ENCODE results near the gene PPFIBP2.

The PPFIBP2 gene

GRCh38 chr11:7558046-7558445 lies 44.2 kb downstream of the PPFIBP2 start:
- DNase-seq: no peak

DNA sequence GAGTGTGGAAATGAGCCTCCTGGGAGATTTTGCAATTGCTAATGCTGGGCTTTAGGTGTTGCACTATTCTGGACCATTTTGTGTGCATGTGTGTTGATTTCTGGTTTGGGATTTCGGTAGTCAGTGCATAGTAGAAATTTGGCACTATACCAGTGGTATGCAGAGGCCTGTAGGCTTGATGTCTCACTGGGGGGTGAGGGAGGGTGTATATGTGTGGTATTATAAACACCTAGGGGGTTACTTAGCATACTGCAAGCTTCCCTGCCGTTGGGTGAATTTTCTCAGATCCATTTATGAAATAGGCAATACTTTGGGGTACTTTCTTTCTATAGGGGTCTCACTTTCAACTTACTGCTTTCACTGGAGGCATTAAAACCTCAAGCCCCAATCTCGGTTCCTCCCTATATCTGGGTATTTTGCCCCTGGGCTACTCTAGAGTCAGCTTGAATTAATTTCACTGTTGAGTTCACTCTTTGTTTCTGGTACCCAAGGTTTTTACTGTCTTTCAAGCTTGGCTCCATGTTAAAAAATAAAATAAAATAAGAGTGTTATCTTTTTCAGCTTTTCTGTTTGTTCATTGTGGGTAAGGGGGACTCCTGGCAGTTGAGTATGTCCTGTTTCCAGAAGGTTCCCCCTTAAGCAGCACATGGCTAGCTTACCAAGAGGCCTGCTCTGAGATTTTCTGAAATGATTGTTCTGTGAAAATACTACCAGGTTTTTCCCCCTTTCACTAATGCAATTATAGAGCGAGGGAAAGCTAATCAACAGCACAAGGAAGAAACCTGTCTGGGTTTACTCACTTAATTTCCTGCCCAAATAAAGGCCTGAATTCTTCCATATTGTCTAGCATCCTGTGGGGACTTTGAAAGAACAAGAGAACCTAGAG lies 45.8 kb downstream of the PPFIBP2 start:
- DNase-seq: peak; percentile 12

DNA sequence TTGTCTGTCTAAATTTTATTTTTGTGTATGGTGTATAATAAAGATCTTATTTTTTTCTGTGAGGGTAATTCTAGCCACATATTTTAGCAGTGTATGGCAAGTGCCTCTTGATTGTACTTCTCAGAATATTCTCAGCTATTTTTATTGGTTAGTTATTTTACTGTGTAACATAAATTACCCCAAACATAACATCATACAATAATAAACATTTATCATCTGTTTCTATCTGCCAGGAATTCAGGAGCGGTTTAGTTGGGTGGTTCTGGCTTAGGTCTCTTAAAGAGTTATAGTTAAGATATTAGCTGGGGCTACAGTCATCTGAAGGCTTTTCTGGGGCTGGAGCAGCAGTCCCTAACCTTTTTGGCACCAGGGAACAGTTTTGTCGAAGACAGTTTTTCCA lies 47.8 kb downstream of the PPFIBP2 start:
- no peak for DNase-seq

DNA sequence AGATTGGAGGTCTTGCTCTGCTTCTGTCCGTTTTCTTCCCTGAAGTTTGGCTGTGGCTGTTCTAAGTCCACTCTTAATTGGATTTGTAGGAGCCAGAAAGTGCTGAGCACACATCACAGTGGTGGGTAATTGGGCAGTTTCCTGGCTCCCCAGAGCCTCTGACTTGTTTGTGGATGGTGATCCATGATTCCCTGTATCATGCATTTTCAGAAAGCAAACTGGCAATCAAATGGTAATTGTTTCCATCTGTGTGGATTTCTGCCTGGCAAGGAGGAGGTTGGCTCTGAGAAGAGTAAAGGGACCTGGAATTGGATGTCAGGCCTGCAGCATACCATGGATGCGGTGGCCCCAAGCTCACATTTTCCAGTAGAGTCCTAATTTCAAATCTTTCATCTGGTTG lies 49.5 kb downstream of the PPFIBP2 start:
- DNase-seq: no peak

- DNase-seq: peak; percentile 11
Observed at GRCh38 chr11:7564803-7565202, 51.0 kb downstream of the PPFIBP2 start.

- no peak for DNase-seq
Observed at GRCh38 chr11:7567311-7567710, 53.5 kb downstream of the PPFIBP2 start.

GRCh38 chr11:7569044-7569443 lies 55.2 kb downstream of the PPFIBP2 start:
- DNase-seq: no peak

DNA sequence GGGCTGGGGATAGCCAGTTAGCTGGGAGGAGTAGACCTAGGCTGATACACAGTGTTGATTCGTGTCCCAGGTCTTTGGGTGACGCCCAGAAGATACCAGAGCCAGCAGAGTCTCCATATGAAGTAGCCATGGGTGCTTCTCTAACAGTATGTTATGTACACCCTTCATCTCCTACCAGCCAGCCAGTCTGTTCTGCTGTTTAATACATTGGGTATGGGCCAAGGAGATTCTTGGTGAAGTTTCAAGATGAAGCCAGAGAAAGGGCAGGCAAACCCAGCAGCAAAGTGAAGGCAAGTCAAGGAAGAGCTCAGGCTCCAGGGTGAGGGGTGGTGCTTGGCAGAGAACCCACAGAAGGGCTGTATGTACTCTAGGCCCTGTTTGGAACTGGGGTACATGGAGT lies 56.4 kb downstream of the PPFIBP2 start:
- DNase-seq: no peak

DNA sequence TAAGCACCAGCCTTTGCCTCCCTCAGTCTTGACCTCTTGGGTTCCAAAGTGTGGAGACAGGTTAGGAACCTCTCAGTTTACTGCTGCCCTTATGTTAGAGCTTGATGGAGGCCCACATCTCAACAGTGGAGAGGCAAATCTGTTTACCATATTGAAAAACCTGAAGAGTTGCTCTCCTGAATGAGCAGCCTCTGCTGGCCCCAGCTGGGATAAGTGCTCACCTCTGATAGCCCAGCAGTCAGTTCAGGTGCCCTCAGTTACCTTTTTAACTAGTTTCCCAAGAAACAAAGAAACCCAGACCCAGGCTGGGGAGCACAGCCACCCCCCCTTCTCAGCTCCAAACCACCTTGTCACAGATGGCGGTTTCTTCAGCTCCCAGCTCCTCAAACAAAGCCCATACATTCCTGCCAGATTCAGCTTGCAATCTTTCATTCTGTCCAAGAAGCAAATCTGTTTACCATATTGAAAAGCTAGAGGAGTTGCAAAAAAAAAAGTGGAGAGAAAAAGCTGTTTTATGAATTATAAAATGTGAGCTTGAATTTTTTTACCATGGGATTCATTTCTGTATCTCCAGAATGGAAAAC lies 57.2 kb downstream of the PPFIBP2 start:
- DNase-seq: no peak

GRCh38 chr11:7571640-7572000 lies 57.8 kb downstream of the PPFIBP2 start:
- peak; percentile 68 for DNase-seq

GRCh38 chr11:7572001-7572712 lies 58.4 kb downstream of the PPFIBP2 start:
- peak; percentile 42 for DNase-seq

DNA sequence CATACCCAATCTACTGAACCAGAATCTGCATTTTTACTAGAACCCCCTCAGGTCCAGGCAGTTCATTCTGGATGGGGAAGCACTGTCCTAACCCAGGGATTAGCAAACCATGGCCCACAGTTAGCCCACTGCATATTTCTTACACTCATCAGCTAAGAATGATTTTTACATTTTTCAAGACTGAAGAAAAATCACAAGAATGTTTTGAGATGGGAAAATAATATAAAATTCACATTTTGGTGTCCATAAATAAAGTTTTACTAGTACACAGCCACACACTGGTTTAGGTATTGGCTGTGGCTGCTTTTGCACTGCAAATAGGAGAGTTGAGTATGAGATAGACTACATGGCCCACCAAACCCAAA lies 59.4 kb downstream of the PPFIBP2 start:
- DNase-seq: peak; percentile 61

GRCh38 chr11:7573558-7574296 lies 59.9 kb downstream of the PPFIBP2 start:
- no peak for DNase-seq

DNA sequence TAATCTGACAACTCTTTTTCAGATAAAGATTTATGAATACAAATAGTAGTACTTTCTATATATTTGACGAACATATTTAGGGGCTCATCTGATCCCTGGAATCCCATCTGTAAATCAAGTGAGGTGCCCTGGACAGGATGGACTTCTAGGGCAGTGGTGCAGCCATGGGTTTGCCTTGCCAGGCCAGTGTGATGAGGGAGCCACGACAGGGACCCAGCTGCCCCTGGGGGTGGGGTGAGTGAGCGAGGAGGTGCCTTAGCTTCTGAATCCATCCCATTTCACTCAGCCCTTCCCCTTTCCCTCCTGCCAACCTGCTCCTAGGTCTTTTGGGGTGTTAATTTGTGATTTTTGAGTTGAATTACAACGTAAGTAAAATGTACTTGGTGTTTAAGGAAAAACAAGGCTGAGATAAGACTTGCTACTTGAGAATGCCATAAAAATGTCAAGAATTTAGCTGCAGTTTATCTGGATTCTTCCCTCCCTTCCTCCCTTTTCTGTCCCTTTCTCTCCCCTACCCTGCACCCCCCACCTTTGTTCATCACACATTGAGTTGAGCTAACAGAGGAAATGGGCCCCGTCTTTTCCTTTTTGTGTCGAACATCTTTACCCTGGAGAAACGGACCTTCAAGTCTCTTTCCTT lies 60.8 kb downstream of the PPFIBP2 start:
- DNase-seq: peak; percentile 29

DNA sequence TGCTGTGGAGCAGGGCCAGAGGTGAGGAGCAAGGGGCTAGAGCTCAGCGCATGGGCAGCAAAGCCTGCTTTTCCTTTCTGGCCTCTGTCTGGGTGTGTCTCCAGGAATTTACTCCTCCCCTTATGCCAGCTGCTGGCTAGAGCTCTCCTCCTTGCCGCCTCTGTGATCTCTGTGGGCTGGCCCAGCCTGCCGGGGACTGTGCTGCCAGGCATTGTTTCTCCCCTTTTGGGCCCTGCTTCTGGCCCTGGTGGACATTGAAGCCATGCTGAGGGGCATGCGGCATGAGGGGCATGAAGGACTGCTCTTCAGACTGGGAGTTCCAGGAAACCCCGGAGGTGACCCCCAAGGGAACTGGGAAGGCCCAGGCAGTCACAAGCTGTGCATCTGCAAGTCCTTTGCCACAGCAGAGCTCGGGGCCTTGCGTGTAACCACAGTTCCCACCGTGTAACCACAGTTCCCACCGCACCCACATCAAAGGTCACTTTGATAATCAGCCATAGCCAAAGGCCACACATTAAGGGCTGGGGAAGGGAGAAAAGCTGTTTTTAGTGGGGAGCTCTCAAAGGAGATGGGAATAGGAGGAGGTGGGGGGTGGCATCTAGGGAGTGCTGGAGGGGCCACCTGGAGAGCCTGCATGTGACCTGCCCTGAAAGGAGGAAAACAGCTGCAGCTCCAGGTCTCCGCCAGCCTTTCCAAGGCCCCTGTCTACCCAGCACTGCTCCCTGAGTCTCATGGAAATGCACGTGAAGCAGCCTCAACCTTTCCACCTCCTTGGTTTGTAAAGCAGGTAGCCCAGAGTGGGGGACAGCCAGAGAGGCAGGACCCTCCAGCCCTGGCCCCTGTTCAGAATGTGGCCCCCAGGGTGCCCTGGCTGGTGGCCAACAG lies 62.3 kb downstream of the PPFIBP2 start:
- DNase-seq: no peak

DNA sequence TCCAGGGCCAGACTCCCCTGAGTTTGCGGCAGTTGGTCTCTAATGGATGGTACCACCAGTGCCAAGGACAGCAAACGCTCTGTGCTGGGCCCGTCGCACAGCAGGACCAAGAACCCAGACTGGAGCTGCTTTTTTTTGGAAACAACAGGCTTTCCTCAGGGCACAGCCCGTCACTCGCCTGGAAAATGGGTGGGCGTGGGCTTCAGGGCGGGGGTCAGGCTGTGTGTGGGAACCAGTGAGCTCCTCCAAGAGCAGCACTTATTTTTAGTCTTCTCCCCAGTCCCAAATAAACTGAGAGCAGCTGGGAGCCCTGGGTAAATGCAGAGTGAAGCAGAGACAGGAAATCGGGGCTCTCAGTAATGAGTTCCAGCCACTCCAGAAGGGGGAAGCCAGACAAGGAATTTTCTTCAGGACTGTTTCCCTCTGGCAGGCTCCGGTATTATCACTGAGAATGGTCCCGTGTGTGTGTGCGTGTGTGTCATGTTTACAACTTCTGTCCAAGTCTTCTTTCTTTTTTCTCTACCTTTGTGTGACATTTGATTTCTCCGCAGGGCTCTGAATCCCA lies 63.0 kb downstream of the PPFIBP2 start:
- DNase-seq: peak; percentile 75

DNA sequence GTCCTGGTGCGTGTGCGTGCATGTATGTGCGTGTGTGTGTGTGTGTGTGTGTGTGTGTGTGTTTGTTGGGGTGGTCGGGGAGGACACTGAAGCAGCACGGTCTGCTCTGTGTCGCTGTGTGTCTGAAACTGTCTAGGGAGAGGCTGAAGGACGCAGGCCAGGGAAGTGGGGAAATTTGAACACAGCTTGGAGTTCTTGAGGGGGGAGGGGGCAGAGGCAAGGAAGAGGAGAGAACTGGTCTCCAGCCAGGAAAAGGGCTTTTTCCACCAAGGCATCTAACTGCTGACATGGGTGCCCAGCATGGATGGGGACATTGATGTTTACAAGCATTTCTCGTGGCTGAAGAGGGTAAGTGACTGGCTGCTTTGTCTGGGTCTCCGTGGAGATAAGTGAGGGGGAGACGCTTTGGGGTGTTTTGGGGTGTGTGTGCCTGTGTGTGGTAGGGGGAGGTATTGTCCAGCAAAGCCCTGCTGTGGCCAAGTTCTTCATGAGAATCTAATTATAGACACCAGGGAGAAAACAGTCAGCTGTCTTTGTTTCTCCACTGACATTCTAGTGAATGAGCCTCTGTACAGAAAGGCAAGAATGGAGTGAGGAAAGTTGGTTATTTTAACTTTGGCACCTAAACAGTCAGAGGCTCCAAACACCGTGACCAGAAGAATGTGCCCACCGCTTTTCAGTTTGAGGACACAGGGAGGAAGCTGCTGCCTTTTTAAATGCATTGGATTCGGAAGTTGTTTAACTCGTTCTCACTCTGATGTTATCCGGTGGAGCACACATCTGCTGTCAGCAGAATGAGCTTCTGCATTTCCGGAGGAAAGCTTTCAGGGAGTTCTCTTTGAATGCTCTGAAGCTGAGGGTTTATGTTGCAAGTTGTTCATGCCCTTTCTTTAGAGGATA lies 63.7 kb downstream of the PPFIBP2 start:
- peak; percentile 66 for DNase-seq

GRCh38 chr11:7578276-7578955 lies 64.6 kb downstream of the PPFIBP2 start:
- no peak for DNase-seq

DNA sequence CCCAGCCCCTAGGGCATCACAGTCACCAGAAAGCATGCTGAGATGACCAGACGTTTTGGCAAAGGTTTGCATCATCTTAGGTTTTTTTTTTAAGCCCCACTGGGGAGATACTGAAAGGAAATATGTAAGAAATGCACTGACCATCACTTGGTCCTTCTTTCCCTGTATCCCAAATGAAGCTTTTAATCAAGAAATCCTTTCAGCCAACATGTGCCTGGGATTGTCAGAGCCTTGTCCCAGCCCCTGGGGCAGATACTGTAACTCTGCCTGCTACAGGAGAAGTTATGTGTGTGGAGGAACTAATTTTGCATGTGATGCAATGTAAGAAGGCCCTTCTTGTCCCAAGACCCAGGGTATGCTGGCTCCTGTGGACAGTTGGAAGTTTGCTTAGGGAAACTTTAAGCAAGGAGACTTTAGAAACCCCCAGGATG lies 65.6 kb downstream of the PPFIBP2 start:
- DNase-seq: peak; percentile 55
